A549 treated with AZD2906 at 1 μM for 4 hours (cell line): ENCODE results near the gene UGCG. TPM values are rescaled to one million over a fixed set of nuclear protein-coding genes. Genes with fewer than 3 reads are reported as not detected.

ENCODE experiments used
- total RNA-seq: library from RNA; stranded (reverse); fragments of 200-300 nt; extraction: Qiagen RNA extraction; gene quantifications from 5 replicates; pipeline ENCODE4 v1.2.3, GENCODE V29; 2022

The UGCG gene
- 23.8 to 28.1 TPM (median 24.5 TPM) in 5 replicates for total RNA-seq

DNA sequence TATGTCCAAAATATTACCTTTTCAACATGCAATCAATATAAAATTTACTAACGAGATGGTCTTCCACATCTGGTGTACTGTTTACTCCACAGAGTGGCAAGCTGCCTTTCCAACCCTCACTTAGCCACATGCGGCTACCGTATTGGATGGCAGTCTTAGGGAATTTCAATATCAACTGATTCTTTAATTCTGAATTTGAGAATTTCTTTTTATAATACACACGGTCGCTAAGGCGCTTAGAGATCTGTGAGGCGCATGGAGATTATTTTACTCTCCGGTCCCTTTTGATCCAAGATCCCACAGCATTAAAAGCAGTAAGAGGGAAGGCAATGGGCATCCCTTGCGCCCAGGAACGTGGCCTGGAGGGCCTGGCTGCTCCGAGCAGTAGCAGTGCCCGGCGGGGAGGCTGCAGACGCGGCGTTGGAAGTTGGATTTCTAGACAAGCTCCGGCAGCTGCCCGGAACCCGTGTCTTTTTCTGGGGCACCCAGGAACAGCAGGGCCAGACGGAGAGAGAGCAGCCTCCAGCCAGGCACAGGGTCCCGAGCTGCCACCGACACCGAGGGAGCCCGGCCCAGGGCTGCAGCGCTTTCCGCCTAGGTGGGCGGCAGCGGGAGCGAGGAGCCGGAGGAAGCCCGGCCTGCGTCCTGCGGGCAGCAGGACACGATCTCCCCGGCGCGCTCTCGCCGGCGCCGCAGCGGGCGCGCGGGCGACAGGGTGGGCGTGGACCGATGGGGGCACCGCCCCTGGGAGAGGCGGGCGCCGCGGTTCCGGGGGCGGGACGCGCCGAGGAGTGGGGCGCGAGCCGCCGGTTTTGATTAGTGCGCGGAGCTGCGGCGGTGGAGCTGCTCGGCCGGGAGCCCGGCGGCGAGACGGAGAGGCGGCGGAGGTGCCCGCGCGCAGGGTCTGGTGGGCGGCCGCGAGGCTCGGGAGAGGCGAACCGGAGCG, at the start of gene UGCG:
UGCG (plus strand) TSS at position 819 of the 946 bp plus-strand sequence. CDS start 402 bp downstream, outside the sequence.

Other genes starting within 250 kb of the UGCG start
- gene GNG10, start 235.2 kb upstream of the UGCG start, total RNA-seq = 65.3 to 70.9 TPM (median 67.7 TPM) in 5 replicates
- gene SHOC1, start 101.9 kb upstream of the UGCG start, total RNA-seq = not detected in 5 replicates